WERI-Rb-1 (cell line): Measurements from ENCODE around the gene ATP13A3.

Experiments used
- DNase-seq: peaks from one replicate; pipeline ENCODE4 v3.0.0-alpha.2; 2020
- H3K27ac ChIP-seq: fragments of 250-450 bp; sonication (Bioruptor Pico); 2 replicates; pipeline ENCODE4 v1.5.1; 2020; ENCODE audit warnings: mild to moderate bottlenecking, moderate library complexity
- H3K27me3 ChIP-seq: fragments of 250-450 bp; sonication (Bioruptor Pico); 2 replicates; pipeline ENCODE4 v1.5.1; 2021; ENCODE audit warnings: mild to moderate bottlenecking, low read depth, moderate library complexity; ENCODE audit not compliant: insufficient read depth, severe bottlenecking
- H3K36me3 ChIP-seq: fragments of 250-450 bp; sonication (Bioruptor Pico); 2 replicates; pipeline ENCODE4 v1.5.1; 2020; ENCODE audit warnings: mild to moderate bottlenecking, moderate library complexity
- H3K4me3 ChIP-seq: 2 replicates; pipeline ENCODE4 v1.5.1; 2011; ENCODE audit warnings: low read depth, mild to moderate bottlenecking, control low read depth, low read length
- H3K9me3 ChIP-seq: fragments of 250-450 bp; sonication (Bioruptor Pico); 2 replicates; pipeline ENCODE4 v1.5.1; 2021; ENCODE audit warnings: mild to moderate bottlenecking, moderate library complexity; ENCODE audit not compliant: severe bottlenecking
- TF ChIP-seq, protein P1 (sequence below): IDR thresholded peaks from 2 replicates; pipeline ENCODE4 v1.5.1; 2011; ENCODE audit warnings: low read depth, mild to moderate bottlenecking, control low read depth, inconsistent platforms, low read length

ATP13A3 gene

DNA sequence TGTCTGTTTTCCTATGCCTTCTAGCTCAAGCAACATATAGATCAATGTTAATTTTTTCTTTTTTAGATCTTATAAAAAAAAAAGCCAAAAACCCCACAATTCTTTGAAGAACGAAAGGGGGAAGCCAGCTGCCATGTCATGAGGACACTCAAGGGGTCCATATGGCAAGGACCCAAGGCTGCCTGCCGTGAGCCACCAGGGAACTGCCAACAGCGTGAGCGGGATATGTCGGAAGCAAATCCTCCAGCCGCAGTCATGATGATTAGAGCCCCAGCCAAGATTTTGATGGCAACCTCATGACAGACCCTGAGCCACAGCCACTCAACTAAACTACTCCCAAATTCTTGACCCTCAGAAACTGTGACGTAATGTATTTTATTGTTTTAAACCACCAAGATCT is 94.2 kb downstream of the ATP13A3 start:
- H3K4me3 ChIP-seq: no peak overlapping the region
- no peaks in the 10 kb centered on the region for H3K9me3 ChIP-seq
- no peaks in the 10 kb centered on the region for H3K36me3 ChIP-seq
- TF ChIP-seq, protein P1, sequence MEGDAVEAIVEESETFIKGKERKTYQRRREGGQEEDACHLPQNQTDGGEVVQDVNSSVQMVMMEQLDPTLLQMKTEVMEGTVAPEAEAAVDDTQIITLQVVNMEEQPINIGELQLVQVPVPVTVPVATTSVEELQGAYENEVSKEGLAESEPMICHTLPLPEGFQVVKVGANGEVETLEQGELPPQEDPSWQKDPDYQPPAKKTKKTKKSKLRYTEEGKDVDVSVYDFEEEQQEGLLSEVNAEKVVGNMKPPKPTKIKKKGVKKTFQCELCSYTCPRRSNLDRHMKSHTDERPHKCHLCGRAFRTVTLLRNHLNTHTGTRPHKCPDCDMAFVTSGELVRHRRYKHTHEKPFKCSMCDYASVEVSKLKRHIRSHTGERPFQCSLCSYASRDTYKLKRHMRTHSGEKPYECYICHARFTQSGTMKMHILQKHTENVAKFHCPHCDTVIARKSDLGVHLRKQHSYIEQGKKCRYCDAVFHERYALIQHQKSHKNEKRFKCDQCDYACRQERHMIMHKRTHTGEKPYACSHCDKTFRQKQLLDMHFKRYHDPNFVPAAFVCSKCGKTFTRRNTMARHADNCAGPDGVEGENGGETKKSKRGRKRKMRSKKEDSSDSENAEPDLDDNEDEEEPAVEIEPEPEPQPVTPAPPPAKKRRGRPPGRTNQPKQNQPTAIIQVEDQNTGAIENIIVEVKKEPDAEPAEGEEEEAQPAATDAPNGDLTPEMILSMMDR: no peak
- no peak overlapping the region for H3K27ac ChIP-seq
- H3K27me3 ChIP-seq: no peaks in the 10 kb centered on the region
- no peak for DNase-seq

GRCh38 chr3:194390835-194391234 is 96.0 kb downstream of the ATP13A3 start:
- Histone ChIP-seq H3K27ac (no peak overlapping the region), H3K36me3 (no peaks in the 10 kb centered on the region), H3K4me3 (no peak overlapping the region), H3K27me3 (no peaks in the 10 kb centered on the region), H3K9me3 (no peaks in the 10 kb centered on the region)
- DNase-seq: no peak
- TF ChIP-seq, protein P1: no peak

- H3K9me3 ChIP-seq: no peaks in the 10 kb centered on the region
- no peaks in the 10 kb centered on the region for H3K27me3 ChIP-seq
- H3K4me3 ChIP-seq: no peak overlapping the region
- TF ChIP-seq, protein P1: no peak
- no peak overlapping the region for H3K27ac ChIP-seq
- DNase-seq: no peak
- H3K36me3 ChIP-seq: no peaks in the 10 kb centered on the region
Measured at GRCh38 chr3:194389269-194389668, 97.5 kb downstream of the ATP13A3 start.

DNA sequence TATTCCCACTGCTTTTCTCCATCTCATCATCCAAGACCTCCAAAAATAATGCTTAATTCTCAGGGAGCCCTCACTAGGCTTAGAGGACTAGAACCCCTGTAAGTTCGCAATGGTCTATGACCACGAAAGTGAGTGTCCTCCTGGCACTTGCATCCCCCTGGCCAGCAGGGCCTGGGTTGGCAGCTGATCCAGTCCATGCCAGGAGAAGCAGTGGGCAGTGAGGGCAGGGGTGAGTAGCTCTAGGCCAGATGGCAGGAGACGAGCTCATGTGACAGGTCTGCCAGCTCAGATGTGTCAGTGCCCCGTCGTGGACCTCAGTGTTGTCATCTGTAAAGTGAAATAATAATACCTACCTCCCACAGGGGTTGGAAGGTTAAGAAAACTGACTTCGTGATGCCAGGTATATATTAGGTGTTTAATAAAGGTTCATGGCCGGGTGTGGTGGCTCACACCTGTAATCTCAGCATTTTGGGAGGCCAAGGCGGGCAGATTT is 98.8 kb downstream of the ATP13A3 start:
- Histone ChIP-seq H3K36me3 (no peaks in the 10 kb centered on the region), H3K27ac (no peak overlapping the region), H3K4me3 (no peak overlapping the region), H3K27me3 (no peaks in the 10 kb centered on the region), H3K9me3 (no peaks in the 10 kb centered on the region)
- no peak for DNase-seq
- TF ChIP-seq, protein P1: no peak

DNA sequence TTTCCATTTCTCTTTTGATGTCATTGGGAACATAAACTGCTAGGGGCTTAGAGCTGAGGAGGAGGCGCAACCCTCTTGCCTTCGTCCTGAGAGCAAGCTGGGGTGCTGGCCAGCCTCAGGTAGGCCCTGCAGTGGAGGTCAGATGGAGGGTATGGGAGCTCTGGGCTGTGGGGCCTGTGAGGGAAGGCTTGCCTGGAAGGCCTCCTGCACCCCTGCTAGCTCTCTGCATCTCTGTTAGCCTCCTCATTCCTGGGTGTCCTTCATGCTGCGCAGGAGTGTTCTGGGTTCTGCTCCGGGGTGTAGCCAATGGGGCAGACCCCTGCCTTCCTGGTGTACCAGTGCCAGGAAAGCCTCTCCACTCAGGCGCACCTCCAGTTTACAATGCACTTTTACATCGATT is 99.5 kb downstream of the ATP13A3 start:
- TF ChIP-seq, protein P1: no peak
- no peaks in the 10 kb centered on the region for H3K27me3 ChIP-seq
- DNase-seq: no peak
- peak overlapping the region; percentile 73 for H3K27ac ChIP-seq
- no peaks in the 10 kb centered on the region for H3K9me3 ChIP-seq
- no peaks in the 10 kb centered on the region for H3K36me3 ChIP-seq
- H3K4me3 ChIP-seq: no peak overlapping the region

GRCh38 chr3:194386648-194387047 is 100.2 kb downstream of the ATP13A3 start:
- Histone ChIP-seq H3K9me3 (no peaks in the 10 kb centered on the region), H3K27me3 (no peaks in the 10 kb centered on the region), H3K27ac (peak overlapping the region; percentile 73), H3K4me3 (peak overlapping the region; percentile 3; the same call in 1 of the 2 replicates), H3K36me3 (no peaks in the 10 kb centered on the region)
- TF ChIP-seq, protein P1: no peak
- no peak for DNase-seq
